GM21529 (cell line): ENCODE measurements around the gene STEAP3.
A peak's percentile ranks its signal among the peaks of the same experiment; 100 is the strongest.

ENCODE experiments used
- ATAC-seq: cut with Tn5 transposase; IDR thresholded peaks from one replicate; pipeline ENCODE4 v1.9.1; 2021; ENCODE audit not compliant: unreplicated experiment

Gene STEAP3, protein sequence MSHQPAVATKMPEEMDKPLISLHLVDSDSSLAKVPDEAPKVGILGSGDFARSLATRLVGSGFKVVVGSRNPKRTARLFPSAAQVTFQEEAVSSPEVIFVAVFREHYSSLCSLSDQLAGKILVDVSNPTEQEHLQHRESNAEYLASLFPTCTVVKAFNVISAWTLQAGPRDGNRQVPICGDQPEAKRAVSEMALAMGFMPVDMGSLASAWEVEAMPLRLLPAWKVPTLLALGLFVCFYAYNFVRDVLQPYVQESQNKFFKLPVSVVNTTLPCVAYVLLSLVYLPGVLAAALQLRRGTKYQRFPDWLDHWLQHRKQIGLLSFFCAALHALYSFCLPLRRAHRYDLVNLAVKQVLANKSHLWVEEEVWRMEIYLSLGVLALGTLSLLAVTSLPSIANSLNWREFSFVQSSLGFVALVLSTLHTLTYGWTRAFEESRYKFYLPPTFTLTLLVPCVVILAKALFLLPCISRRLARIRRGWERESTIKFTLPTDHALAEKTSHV

GRCh38 chr2:119223521-119224390 lies at the start of gene STEAP3:
Gene STEAP3 (plus strand): TSS chr2:119223834. CDS start chr2:119231013, 7,179 bp downstream.
- peak; percentile 78 for ATAC-seq

DNA sequence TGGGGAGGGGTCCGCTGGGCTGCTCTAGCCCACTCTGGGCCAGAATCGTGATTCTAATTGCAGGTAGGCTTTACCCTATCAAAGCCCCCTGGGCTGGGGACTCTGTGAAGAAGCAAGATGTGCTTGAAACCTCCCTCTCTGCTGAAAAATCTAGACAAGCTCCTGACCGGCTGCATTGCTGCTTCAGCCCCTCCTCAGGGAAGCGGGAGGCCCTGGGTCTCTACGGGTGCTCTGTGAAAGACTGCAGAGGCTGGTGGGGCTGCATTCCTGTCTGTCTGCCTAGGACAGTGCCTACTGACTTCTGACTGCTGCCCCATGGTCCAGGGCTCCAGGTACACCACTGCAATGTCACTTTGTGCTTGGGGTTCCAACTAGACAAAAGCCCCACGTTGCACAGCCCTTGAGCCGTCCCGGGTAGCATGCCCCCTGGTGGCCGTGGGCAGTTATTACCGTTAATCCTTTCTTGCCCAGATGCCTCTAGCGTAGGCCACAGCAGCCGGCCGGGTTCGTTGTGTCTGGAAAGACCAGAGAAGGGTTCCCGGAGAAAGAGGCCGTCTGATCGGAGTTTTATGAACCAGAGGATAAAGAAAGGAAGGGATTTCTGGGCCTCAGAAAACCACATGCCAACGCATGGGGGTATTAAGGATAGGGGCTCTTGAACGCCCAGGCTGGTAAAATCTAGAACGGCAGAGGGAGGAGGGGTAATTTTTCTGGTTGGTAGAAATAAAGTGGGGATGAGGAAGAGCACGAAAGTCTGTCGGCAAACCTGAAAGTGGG lies 49.2 kb upstream of the STEAP3 start:
- ATAC-seq: no peak

DNA sequence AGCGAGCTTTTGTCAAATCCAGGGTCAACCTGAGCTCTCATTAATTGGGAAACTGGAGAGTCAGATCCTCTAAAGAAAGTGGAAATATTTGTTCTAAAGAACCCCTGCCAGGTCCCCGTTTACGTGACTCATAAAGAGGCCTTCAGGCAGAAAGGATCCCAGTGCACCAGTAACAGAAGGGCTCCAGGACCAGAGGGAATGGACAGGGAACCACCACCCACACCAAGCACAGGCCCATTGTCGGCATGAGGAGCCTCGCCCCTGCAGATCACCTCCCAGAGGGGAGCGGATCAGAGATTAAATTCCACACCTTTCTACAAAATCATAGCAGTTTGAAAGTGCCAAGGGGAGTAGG lies 48.7 kb upstream of the STEAP3 start:
- no peak for ATAC-seq

DNA sequence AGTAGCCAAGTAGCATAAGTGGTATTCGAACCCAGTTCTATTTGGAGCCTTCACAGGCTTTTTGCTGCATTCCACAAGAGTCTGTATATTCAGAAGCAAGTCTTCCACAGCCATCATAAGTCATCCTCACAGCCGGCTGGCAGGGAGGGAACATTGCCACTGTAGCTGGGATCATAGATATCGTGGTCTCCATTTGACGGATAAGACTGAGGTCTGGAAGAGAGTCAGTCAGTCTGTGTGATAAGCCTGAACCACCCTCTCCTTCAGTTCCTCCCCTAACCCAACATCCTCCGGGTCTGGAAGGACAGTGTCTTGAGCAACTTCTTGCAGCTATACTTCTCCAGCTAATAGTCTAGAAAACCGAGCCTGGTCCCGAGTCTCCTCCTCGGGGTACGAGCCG lies 48.1 kb upstream of the STEAP3 start:
- ATAC-seq: no peak

DNA sequence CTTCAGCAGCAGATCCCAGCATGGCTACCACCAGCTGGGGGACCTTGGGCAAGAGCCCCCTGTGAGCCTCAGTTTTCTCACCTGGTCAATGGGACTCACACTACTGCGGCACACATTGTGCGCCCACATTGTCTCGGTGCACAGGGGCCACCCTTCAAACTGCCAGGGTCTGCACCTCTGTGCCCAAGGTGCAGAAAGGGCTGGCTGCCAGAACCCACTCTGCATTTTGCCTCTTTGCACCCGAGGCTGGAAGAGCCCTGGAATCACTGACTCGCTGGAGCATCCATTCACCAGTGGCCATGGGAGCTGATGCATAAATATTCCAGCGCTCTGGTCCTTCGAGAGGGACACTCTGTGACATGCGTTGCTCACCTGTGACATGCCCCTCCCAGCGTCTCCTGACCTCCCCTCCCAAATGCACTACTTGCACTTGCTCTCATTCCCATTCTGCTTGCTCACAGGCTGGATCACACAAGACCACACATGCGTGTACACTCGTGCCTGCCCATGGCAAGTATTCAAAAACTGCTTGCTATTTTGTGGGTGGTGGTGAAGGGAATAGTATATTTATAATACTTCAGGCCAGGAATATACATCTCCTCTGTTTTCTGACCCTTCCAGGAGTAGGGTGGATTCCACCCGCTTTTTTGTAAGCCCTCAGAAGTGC lies 46.3 kb upstream of the STEAP3 start:
- no peak for ATAC-seq

DNA sequence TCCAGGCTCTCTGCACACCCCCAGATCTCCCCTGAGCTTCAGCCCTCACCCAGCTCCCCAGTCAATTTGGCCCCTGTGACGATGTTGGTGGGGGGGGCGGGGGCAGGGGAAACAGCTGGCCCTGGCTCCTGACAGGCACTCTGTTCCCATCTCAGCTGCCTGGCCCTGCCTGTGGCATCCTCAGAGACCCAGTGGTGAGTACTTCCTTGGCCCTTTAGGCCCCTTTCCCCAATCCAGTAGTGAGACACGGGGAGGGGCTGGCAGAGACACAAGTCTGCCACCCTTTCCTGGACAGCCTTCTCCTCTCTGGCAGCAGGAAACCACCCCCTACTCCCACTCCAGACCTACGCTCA lies 45.8 kb upstream of the STEAP3 start:
- no peak for ATAC-seq

- ATAC-seq: no peak
These were observed 44.9 kb upstream of the STEAP3 start for GRCh38 chr2:119178776-119179175.

DNA sequence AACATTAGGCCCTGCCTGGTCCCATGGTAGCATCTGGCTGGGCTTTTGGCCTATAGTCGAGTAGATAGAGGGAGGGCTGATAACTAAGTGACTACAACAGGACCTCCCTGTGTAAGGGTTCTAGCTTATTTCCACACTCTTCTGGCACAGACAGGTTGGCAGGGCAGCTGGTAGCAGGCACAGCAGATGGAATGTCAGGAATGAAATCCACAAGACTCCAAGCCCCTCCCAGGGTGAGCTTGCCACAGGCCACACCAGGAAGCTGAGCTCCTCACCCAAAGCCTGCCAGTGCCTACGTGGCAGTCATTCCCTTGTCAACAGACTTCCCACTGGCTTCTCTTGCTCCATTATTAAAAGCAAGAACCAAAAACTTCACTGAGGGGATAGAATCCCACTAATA lies 44.4 kb upstream of the STEAP3 start:
- no peak for ATAC-seq

DNA sequence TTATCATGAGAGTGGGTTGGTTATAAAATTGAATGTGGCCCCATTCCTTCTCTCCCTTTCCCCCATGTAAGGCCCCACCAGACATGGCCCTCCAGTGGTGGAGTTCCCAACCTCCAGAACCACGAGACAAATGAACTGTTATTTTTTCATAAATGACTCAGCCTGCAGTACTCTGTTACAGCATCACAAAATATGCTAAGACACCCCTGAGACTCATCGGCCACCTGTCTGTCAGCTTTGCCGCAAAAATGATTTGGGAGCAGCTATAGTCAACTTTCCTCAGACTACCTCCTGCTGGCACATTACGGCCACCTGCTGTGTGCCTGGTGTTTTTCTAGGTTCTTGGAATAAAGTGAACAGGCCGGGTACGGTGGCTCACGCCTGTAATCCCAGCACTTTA lies 43.6 kb upstream of the STEAP3 start:
- ATAC-seq: no peak

DNA sequence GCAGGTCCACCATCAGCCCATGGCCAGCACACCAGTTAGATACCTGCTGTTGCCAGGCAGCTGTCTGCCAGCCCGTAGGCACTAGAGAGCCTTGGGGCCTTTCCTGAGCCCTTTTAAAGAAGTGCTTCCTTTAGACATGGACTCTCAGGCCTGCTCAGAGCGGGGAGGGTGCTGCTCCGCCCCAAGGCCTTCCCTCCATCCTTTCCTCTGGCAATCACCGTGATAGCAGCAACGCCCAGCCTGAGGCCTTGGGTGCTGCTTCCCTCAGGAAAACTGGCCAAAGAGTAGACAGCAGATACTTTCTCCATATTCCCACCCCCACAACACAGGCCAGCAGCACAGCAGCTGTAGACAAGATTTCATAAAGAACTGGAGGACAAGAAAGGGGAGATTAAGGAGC lies 42.7 kb upstream of the STEAP3 start:
- no peak for ATAC-seq

DNA sequence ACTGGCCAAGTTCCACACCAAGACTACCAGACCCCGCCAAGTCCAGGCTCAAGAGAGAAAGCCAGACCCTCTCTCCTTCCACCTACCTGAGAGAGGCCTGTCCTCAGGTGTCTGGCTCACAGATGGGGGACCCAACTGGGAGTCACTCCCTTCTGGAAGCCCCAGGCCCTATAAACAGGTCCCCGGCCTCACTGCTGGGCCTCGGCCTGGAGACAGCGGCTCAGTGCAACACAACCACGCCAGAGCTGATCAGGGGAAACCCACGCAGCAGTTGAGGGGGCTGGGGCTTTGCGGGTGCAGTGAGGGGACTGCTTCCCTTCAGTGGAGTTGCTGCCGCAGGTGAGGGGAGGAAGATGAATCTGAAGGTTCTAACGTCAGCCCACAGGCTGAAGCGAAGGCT lies 42.2 kb upstream of the STEAP3 start:
- no peak for ATAC-seq

DNA sequence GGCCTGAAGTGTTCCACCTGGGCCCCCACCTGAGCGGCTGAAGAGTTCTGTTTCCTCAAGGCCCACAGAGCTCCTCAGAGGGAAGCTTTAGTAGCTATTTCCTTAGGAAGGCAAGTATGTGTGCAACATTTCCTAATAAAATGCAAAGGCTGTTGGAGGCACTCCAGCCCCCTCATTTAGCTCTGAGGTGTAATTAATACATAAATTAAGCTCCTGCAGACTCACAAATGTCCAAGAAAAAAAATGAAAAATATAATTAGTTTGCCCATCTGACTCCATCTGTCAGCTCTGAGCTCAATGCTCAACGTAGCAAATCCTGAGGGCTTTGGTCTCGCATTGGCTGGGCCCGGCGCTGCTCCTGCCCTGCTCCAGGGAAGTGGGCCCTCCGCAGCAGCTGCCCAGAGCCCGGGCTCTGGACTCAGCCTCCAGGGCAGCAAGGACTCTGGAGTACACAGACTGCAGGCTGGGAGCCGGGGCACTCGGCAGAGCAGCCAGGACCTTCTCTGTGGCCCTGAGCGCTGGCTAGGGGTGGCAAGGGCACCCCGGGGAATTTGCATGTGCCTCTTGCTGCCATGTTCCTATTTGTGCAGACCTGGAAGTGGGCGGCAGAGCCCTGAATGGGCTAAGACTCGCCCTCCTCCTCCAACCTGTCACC lies 41.7 kb upstream of the STEAP3 start:
- no peak for ATAC-seq

DNA sequence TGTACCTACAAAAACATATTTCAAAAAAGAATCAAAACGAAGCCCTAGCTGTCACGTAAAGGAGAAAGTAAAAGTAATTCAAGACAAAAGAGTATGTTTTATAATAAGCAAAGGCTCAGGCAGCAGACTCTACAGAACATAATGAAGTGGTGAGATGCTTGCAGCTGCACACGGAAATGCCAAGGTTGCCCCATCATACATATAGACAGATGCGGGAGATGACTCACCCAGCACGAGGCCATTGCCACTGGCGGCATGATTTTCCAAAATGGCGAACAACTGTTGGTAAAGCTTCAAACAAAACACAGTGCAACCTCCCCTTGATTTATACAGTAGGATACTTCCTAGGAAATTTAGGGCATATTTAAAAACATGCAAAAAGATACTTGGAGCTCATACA lies 39.1 kb upstream of the STEAP3 start:
- no peak for ATAC-seq

DNA sequence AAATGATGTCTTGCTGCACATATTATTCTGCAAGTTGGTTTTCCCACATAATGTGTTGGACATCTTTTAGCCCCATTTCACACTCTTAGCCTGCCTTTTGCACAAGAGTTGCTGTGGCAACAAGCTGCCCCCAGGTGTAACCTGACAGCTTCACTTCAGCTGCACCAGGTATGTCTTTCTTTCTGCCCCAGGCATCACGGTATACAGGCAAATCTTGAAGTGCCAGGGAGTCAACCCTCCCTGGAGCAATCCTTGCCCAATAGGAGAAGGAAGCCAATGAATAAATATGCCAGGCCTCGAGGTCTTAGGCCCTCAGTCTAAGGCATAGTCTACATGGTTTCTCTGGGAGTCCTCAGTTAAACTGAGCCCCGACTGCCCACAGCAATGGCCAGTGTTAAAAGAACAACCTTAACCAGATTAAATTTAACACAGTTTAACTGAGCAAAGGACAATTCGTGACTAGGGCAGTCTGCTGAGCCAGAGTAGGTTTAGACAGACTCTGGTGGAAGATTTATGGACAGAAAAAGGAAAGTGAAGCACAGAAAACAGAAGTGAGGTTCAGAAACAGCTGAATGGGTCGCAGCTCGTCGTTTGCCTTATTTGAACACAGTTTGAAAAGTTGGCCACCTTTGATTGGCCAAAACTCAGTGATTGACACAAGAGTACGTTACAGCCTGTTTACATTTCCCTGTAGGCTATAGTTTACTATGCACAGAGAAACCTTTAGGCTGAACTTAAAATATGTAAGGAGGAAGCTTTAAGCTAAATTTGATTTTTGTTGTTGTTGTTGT lies 33.1 kb upstream of the STEAP3 start:
- ATAC-seq: no peak

DNA sequence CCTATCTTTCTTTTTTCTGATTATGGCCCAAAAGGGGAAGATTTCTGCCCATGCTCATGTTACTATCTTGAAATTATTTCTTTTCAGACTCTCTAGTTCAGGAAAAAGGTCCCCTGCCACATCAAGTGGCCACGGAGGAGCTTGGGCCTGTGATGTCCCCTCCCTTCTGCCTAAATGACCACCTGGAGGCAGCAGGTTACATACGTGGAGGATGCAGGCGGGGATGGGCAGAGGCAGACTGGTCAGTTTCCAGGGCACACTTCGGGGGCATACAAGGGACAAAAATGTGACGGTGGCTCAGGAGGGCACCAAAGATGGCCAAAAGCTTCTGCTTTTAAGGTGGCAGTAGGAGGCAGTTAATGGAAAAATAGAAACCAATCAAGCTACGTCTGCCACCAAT lies 30.7 kb upstream of the STEAP3 start:
- no peak for ATAC-seq

DNA sequence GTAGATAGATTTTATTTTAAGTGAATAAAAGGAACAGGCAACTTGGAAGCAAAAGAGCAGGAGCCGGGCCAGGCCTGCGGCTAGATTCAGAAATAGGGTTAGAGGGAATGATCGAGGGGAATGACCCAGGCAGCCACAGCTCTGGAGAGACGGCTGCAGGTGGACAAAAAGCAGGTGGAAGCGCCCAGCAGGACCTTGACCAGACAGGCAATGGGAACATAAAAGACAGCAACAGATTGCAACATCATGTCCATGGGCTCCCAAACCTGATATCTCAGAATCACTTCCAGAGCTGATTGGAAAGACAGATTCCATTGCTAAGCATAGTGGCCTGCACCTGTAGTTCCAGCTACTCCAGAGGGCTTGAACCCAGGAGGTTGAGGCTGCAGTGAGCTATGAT lies 28.6 kb upstream of the STEAP3 start:
- ATAC-seq: no peak

GRCh38 chr2:119195887-119196286 lies 27.7 kb upstream of the STEAP3 start:
- no peak for ATAC-seq

DNA sequence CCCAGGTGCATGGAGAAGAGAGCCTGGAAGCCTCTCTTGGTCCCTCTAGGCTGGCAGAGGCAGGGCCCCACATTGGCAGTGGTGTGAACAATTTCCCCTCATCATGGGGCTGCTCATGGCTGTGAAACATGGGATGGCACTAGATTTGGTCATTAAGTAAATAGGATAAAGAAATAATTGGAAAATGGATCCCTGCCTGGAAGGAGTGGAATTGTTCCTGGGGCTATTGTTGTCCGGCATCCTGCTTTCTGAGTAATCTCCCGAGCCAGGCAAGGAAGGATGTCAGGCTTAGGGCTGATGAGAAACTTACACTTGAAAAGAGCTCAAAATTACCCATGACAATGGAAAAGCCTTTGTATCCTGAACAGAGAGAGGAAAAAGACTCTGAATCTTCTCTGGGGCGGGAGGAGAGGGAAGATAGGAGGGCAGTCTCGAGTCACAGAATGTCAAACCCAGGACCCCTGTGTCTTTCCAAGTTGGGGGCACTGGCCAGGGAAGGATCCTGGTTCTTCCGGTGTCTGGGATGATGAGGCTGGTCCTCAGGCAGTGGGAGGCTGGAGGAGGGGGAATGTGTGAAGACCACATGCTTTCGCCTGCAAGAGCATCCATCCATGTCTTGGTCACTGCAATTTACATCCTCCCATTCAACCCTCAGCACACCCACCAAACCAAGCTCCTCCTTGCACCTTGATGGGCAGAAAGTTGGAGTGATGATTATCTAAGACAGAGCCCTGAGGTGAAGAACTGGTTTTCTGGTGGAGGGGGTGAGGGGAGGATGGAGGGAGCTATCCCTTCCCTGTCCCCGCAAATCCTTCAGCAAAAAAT lies 27.1 kb upstream of the STEAP3 start:
- ATAC-seq: no peak

DNA sequence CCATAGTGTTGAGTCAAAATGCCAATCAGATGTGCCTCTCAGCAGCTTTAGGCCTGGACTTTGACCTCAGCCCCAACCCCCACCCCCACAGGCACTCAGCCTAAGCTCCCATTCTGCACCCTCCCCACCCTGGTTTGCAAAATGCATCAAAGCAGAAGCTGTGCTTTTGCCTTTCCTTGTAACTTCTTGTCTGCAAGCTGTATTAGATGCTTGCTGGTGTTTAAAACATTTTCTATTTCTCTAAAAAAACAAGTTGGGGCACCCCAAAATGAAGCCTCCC lies 26.6 kb upstream of the STEAP3 start:
- no peak for ATAC-seq
